Keratinocyte (primary cell): ENCODE results near the gene TMEM132D. TPM values are rescaled to one million over a fixed set of nuclear protein-coding genes. Genes with fewer than 3 reads are reported as not detected.

Source experiments
- DNase-seq: peaks from one replicate; pipeline ENCODE4 v3.0.0-alpha.2; 2011; ENCODE audit warnings: low read depth, missing footprints, low spot score
- FAIRE-seq: peaks from 2 replicates; lab custom pipeline; 2011; peaks lifted over from hg19 to GRCh38; lab: Jason Lieb, UNC
- H2AFZ ChIP-seq: 2 replicates; pipeline ENCODE4 v1.6.0; 2012; ENCODE audit warnings: low read length, control low read depth, inconsistent platforms; ENCODE audit not compliant: control insufficient read depth
- H3K27ac ChIP-seq: 2 replicates; pipeline ENCODE4 v1.5.1; 2011; ENCODE audit warnings: low read length; ENCODE audit not compliant: control insufficient read depth, insufficient read depth
- H3K27me3 ChIP-seq: 3 replicates; pipeline ENCODE4 v1.6.0; 2011; ENCODE audit warnings: low read length; ENCODE audit not compliant: control insufficient read depth, insufficient read depth; ENCODE audit errors: extremely low read depth
- H3K36me3 ChIP-seq, 2 experiments: 2 replicates in 1 of 2; 3 replicates in 1 of 2; pipeline ENCODE4 v1.5.1; 2011; ENCODE audit warnings: low read length in 2 of 2, mild to moderate bottlenecking in 1 of 2; ENCODE audit not compliant: control insufficient read depth in 2 of 2, insufficient read depth in 2 of 2; ENCODE audit errors: extremely low read depth in 1 of 2
- H3K4me1 ChIP-seq: 3 replicates; pipeline ENCODE4 v1.5.1; 2011; ENCODE audit warnings: low read length; ENCODE audit not compliant: control insufficient read depth, insufficient read depth; ENCODE audit errors: extremely low read depth
- H3K4me2 ChIP-seq: 3 replicates; pipeline ENCODE4 v1.6.0; 2011; ENCODE audit warnings: low read depth, low read length; ENCODE audit not compliant: control insufficient read depth, insufficient read depth; ENCODE audit errors: extremely low read depth
- H3K4me3 ChIP-seq, 3 experiments: fragments of 200-600 bp in 1 of 3; sonication (generic) in 1 of 3; 2 replicates in 2 of 3; 3 replicates in 1 of 3; pipeline ENCODE4 v1.5.1; 2011 to 2016; ENCODE audit warnings: low read length in 3 of 3, mild to moderate bottlenecking in 3 of 3, control low read depth in 2 of 3, inconsistent platforms in 1 of 3, low read depth in 1 of 3, mixed read lengths in 1 of 3, mixed run types in 1 of 3, moderate library complexity in 1 of 3; ENCODE audit not compliant: control insufficient read depth in 2 of 3, insufficient read depth in 2 of 3; ENCODE audit errors: extremely low read depth in 1 of 3
- H3K79me2 ChIP-seq: 2 replicates; pipeline ENCODE4 v1.6.0; 2012; ENCODE audit warnings: low read length; ENCODE audit not compliant: control insufficient read depth, insufficient read depth
- H3K9ac ChIP-seq: 3 replicates; pipeline ENCODE4 v1.6.0; 2011; ENCODE audit warnings: low read length; ENCODE audit not compliant: control insufficient read depth, insufficient read depth; ENCODE audit errors: extremely low read depth
- H3K9me1 ChIP-seq: 3 replicates; pipeline ENCODE4 v1.6.0; 2011; ENCODE audit warnings: low read length; ENCODE audit not compliant: control insufficient read depth, insufficient read depth; ENCODE audit errors: extremely low read depth
- H3K9me3 ChIP-seq: 2 replicates; pipeline ENCODE4 v1.5.1; 2012; ENCODE audit warnings: low read depth, low read length; ENCODE audit not compliant: control insufficient read depth
- H4K20me1 ChIP-seq: 3 replicates; pipeline ENCODE4 v1.6.0; 2011; ENCODE audit warnings: low read length; ENCODE audit not compliant: control insufficient read depth, insufficient read depth; ENCODE audit errors: extremely low read depth
- EZH2 ChIP-seq: IDR thresholded peaks from one replicate; pipeline ENCODE4 v1.6.1; 2012; ENCODE audit warnings: inconsistent platforms, mild to moderate bottlenecking, low read length, moderate library complexity
- dilution Hi-C: fragments of 300-500 bp; cut with MboI; formaldehyde crosslinking; loops from one replicate; pipeline ENCODE4 v1.7.0; 2020; ENCODE audit warnings: low sequenced_read_pairs; ENCODE audit not compliant: extremely low pct_ligation_motif_present
- polyA plus RNA-seq, 5 experiments: library from polyadenylated mRNA; depleted of rRNA in 3 of 5; stranded (reverse) in 3 of 5; stranded (forward) in 1 of 5; unstranded in 1 of 5; fragments of >200 nt; gene quantifications; 1 replicate in 1 of 5; 2 replicates in 3 of 5; 3 replicates in 1 of 5; pipeline versions ENCODE4 v1.2.1 to v1.2.3, GENCODE V29; 2011 to 2012; ENCODE audit warnings: missing spikeins in 2 of 5, low read depth in 1 of 5, low replicate concordance in 1 of 5
- TF ChIP-seq, protein P1 (sequence below), 3 experiments: IDR thresholded peaks in 1 of 3; conservative IDR thresholded peaks in 1 of 3; optimal IDR thresholded peaks in 1 of 3; 2 replicates in 2 of 3; 3 replicates in 1 of 3; pipeline versions ENCODE3 to v1.5.1; 2011; ENCODE audit warnings: low read length in 3 of 3, mild to moderate bottlenecking in 3 of 3, moderate library complexity in 2 of 3, control low read depth in 1 of 3, inconsistent platforms in 1 of 3; ENCODE audit not compliant: insufficient read depth in 2 of 3; ENCODE audit errors: extremely low read depth in 1 of 3

Gene TMEM132D
- polyA plus RNA-seq, 1 donor (not counting 4 experiments of a cell fraction or from before 2014, with no cell fraction given), result not detected

- TF ChIP-seq, protein P1, sequence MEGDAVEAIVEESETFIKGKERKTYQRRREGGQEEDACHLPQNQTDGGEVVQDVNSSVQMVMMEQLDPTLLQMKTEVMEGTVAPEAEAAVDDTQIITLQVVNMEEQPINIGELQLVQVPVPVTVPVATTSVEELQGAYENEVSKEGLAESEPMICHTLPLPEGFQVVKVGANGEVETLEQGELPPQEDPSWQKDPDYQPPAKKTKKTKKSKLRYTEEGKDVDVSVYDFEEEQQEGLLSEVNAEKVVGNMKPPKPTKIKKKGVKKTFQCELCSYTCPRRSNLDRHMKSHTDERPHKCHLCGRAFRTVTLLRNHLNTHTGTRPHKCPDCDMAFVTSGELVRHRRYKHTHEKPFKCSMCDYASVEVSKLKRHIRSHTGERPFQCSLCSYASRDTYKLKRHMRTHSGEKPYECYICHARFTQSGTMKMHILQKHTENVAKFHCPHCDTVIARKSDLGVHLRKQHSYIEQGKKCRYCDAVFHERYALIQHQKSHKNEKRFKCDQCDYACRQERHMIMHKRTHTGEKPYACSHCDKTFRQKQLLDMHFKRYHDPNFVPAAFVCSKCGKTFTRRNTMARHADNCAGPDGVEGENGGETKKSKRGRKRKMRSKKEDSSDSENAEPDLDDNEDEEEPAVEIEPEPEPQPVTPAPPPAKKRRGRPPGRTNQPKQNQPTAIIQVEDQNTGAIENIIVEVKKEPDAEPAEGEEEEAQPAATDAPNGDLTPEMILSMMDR (optimal IDR thresholded peaks at IDR 0.05 in 1 of 3, IDR thresholded peaks at IDR 0.05 in 1 of 3, conservative IDR thresholded peaks at IDR 0.05 in 1 of 3; ENCODE audit: extremely low read depth in 1 of 3, insufficient read depth in 2 of 3, low read length in 3 of 3), result no peak
- no peak for TF ChIP-seq EZH2
- no peak overlapping the region for H3K4me2 ChIP-seq
- H3K27me3 ChIP-seq, result no peaks in the 10 kb centered on the region
Observed at GRCh38 chr12:129294868-129295267, 609.0 kb downstream of the TMEM132D start.

DNA sequence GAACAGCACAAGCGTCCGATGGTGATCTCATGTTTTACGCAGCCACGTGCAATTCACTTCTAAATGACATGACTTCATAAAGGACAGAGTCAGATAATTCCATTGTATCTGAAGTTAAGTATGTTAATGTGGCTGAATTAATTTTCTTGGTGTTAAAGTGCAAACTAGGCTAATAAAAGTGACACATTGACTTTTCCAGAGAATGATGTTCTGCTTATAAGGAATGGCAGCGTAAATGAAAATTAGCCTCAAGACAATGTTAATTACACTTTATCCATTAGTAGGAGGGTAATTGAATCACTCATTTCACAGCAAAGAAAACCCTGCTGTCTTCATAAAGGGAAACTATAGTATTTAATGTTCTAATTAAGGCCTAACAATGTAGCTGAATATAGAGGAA is 624.1 kb downstream of the TMEM132D start:
- Histone ChIP-seq H3K79me2 (no peaks in the 10 kb centered on the region), H3K36me3 (no peaks in the 10 kb centered on the region), H3K9me3 (no peaks in the 10 kb centered on the region), H3K4me3 (no peak overlapping the region), H3K27me3 (no peaks in the 10 kb centered on the region), H3K9me1 (no peaks in the 10 kb centered on the region), H3K27ac (no peak overlapping the region), H4K20me1 (no peaks in the 10 kb centered on the region), H2AFZ (no peak overlapping the region), H3K4me1 (no peaks in the 10 kb centered on the region), H3K4me2 (no peak overlapping the region), H3K9ac (no peak overlapping the region)
- dilution Hi-C loops, result no loop called here
- TF ChIP-seq, protein P1 (optimal IDR thresholded peaks at IDR 0.05 in 1 of 3, IDR thresholded peaks at IDR 0.05 in 1 of 3, conservative IDR thresholded peaks at IDR 0.05 in 1 of 3; ENCODE audit: extremely low read depth in 1 of 3, insufficient read depth in 2 of 3, low read length in 3 of 3), result no peak
- no peak for TF ChIP-seq EZH2
- DNase-seq (no peak), FAIRE-seq (no peak)

More at GRCh38 chr12:129294868-129295267, 609.0 kb downstream of the TMEM132D start:
- FAIRE-seq (no peak), DNase-seq (no peak)
- H2AFZ ChIP-seq, result no peak overlapping the region
- H3K4me3 ChIP-seq, result no peak overlapping the region
- H3K4me1 ChIP-seq, result no peaks in the 10 kb centered on the region
- H3K27ac ChIP-seq, result no peak overlapping the region
- no peak overlapping the region for H3K9ac ChIP-seq
- no peaks in the 10 kb centered on the region for H3K36me3 ChIP-seq
- dilution Hi-C loops, result no loop called here
- peaks cover 4% of the 10 kb centered on the region for H3K9me3 ChIP-seq
- no peaks in the 10 kb centered on the region for H3K9me1 ChIP-seq
- no peaks in the 10 kb centered on the region for H3K79me2 ChIP-seq
- H4K20me1 ChIP-seq, result no peaks in the 10 kb centered on the region
